GM19193 (cell line): Measurements from ENCODE around the gene FAM222B.

ENCODE experiments used
- POLR2A ChIP-seq: IDR thresholded peaks from 4 replicates; pipeline ENCODE4 v1.6.1; 2011; ENCODE audit not compliant: insufficient read depth, insufficient read length; ENCODE audit errors: extremely low read depth

FAM222B gene

DNA sequence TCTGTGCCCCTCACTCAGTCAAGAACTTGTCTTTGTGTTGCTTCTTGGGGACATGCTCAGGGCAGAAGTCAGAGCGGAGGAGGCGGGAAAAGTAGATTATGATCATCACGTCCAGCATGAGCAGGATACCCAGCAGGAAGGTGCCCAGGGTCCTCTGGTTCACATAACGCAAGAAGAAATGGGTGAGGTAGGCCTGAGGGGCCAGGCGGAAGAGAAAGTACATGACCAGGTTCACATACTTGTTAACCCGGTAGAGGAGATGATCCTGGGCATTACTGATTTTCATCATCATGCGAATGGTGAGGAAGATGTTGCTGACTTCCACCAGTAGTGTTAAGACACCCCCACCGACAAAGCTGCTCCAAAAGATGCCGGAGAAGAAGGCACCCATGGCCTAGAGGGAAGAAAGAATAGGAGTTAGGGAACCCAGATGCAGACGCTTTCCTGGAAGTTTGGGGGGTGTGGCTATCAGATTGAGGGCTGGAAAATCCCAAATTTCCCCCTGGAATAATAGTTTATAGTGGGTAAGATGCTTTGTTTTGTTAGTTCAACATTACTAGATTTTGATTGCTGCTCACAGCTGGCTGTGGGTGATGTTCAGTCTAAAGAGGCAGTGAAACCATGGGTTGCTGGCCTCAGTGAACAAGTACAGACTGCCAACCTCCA, 118.0 kb downstream of the FAM222B start:
- TF ChIP-seq POLR2A, result no peak

DNA sequence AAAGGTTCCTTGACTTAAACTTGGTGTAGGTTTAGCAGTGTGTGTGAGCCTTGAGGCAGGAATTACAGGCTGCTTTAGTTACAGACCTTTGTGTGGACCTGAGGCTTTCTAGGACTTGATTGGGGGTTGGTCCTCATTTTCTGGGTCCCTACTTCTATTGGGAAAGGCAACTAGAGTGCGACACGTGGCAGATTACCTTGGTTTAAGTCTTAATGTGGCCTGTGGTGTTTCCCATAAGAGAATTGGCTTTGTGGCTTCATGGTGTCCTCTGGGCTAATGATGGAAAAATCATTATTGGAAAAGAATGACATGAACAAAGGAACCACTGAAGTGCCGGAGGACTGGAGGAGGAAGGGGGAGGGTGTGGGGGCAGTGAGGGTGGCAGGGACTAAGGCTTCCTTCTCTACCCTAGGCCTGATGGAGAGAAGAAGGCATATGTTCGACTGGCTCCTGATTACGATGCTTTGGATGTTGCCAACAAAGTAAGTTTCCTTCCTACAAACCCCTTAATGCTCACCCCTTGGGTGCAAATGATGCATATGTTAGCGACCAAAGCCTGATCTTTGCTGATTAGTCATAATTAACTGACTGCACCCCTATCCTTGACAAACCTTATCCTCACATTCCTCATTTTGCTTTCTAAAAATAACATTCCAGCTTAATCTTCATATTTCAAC, 119.3 kb downstream of the FAM222B start:
- TF ChIP-seq POLR2A, result no peak

DNA sequence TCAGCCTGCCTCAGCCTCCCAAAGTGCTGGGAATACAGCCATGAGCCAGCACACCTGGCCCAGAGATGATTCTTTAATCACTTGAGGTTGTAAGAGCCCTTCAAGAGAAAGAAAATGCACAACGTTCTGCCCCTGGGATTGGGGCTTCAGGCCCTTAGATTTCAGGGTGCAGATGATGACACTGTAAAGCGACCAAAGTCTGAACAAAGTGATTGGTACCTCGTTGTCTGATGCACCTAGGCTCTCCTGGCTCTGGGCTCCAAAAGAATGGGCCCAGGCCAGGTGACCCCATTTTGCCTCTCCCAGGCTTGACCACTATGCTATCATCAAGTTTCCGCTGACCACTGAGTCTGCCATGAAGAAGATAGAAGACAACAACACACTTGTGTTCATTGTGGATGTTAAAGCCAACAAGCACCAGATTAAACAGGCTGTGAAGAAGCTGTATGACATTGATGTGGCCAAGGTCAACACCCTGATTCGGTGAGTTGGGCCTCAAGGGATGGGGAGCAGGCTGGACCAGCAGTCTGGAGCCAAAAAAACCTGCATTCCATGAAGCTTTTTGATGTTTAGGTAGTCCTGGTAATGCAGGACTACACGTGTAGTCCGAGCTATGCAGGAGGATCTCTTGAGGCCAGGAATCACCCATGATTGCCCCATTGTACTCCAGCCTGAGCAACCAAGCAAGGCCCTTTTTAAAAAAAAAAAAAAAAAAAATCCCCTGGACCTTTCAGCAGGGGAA, 120.0 kb downstream of the FAM222B start:
- no peak for TF ChIP-seq POLR2A

DNA sequence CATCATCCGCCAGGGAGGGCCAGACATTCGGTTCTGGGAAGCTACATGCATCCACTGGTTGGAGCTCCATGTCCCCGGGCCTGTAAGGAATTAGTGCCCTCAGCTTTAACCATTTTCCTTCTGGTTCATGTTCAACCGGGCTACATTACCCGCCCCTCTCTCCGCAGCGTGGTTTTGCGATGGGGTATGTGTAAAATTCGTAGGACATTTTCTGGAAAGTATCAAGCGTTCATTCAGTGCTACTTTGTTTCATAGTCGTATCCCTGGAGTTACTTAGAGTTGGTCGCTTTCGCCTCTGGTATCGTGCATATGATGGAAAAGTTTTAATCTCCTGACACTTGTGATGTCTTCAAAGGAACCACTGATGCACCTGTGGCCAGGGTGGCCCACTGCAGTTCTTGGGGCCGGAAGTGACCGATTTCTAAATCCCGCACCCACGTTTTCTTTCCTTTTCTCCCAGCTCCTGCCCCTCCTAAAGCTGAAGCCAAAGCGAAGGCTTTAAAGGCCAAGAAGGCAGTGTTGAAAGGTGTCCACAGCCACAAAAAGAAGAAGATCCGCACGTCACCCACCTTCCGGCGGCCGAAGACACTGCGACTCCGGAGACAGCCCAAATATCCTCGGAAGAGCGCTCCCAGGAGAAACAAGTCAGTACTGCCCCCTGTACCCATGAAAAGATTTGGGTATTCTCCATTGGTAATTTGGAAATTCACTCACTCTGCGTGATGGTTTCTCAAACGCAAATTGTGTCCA, 122.2 kb downstream of the FAM222B start:
- no peak for TF ChIP-seq POLR2A

DNA sequence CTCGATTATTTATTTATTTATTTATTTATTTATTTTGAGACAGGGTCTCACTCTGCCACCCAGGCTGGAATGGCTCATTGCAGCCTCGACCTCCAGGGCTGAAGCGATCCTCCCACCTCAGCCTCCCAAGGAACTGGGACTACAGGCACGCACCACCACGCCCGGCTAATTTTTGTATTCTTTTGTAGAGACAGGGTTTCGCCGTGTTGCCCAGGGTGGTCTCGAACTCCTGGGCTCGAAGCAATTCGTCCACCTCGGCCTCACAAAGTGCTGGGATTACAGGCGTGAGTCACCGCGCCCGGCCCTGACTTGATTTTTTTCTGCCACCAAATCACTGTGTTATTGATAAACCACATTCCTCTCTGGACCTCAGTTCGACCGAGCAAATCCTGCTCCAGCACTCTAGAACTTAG, 123.6 kb downstream of the FAM222B start:
- no peak for TF ChIP-seq POLR2A

DNA sequence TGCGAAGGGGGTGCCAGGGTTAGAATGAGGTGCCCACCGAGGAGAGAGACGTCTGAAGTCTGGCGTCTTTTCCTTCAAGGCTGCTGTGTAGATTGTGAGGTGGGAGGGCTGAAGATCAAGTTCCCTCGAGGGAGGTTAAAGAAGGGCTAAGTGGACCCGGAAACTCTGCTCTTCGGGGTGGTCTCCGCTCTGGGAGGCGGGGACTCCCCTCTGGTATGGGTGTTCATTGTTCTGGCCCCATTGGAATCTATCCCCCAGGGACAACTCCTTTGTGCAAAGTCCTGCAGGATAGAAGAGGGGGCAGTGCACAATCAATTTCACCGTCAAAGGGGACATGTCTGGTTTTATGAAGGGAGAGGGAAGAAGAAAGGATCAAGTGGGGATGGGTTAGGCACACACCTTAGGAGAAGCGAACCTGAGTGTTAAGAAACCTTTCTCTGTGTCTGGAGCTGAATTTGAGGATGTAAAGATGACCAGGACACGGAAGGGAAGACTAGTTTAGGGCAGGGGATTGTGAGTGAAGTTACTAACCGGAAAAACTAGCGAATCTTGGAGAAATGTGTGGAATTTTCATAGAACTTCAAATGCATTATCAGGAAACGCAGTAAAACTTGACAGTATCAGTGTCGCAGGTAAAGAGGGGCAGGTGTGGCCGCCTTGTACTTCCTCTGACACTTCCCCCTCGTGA, 124.1 kb downstream of the FAM222B start:
- TF ChIP-seq POLR2A, result no peak

DNA sequence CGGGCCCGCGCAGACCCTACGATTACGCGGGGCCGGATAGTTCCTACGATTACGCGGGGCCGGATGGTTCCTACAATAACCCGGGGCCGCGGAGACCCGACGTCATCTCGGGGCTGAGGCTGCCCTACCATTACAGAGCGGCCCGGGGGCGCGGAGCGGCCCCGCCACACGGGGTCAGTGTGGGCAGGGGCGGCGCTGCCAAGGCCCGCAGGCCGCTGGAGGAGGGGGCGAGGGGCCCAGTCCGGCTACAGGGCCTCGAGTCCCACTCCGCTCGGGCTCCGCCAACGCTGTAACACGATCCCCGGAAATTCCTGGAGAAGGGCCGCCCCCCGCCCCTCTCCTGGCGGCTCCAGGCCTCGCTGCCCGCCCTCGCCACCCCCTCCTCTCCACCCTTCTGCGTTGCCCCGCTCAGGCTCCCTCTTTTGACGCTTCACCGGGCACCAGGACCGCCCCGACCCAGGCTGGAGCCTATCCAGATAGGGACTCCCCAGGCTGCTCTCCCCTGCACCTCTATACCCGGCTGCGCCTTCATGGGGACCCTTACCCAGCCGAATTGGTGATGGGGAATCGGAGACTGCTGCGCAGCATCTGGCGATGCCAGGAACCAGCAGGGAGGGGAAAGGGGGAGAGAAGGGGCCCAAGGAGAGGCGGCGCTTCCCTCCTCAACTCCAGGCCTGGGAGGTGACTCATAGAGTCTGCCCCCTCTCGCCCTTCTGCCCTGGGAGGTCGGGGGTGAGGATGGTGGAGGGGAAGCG, 124.8 kb downstream of the FAM222B start, which contains the start of gene RAB34:
RAB34 (minus strand) TSS at position 291 of the 755 bp plus-strand sequence. CDS start 602 bp downstream, outside the sequence.
- TF ChIP-seq POLR2A, result no peak

DNA sequence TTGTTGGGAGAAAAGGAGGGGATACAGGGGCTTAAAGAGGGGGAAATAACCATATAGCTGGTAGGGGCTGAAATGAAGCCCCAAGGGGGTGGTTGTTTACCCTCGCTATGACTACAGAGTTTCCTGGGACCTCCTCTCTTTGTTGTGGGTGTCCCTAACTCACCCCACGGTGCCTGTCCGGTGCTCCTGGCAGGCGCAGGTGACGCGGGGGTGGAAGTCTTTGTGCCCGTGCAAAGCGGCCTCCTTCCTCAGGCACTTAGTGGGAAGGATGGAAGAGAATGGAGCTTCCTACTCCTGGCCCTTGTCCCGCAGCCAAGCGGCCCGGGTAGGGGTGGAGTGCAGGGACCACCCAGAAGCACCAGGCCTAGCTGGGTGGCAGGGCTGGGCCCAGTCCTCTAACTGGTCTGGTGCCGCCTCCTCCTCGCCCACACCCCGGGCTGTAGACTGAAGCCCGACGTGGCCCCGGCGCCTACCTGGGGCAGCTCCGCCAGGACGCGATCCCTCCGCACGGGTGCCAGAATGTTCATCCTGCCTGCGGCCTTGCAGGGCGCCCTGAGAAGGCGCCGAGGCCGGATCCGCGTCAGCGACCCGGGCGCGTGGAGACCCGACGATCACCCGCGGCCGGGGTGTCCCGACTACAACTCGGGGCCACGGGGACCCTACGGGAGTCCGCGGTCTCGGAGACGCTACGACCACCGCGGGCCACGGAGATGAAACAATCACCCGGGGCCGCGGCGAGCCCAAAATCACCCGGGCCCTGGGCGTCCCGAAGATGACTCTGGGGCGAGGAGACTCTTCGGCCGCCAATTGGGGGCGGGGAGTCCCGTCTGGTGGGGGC, 125.6 kb downstream of the FAM222B start:
- no peak for TF ChIP-seq POLR2A

DNA sequence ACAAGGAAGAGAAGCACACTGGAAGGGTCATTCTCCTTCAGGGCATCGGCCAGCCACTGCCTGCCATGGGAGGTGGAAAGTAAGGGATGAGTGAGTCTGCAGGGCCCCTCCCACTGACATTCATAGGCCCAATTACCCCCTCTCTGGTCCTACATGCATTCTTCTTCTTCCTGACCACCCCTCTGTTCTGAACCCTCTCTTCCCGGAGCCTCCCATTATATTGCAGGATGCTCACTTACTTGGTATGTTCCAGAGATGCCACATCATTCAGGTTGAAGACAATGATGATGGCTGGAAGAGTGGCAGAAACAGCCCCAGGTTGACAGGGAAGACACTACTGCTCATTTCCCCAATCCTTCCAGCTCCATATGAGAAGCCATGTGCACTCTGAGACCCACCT, 127.4 kb downstream of the FAM222B start:
- TF ChIP-seq POLR2A, result no peak

DNA sequence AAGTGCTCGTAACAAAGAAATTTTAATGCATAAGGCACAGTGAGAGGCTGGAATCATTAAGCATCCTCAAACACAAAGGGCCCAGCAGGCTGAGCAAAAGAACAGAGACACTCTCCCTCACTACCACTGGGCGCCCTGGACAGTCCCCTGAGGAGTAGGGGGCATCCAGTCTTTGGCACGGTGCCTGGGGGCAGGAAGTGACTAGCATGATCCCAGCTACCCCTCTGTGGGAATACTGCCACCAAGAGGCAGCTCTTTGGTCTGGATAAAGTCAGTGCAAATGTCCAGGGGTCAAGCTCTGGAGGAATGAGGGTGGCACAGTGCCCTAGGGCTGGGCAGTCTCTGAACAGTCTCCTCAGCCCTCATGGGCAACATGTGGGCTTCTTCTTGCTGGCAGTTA, 128.3 kb downstream of the FAM222B start:
- no peak for TF ChIP-seq POLR2A

DNA sequence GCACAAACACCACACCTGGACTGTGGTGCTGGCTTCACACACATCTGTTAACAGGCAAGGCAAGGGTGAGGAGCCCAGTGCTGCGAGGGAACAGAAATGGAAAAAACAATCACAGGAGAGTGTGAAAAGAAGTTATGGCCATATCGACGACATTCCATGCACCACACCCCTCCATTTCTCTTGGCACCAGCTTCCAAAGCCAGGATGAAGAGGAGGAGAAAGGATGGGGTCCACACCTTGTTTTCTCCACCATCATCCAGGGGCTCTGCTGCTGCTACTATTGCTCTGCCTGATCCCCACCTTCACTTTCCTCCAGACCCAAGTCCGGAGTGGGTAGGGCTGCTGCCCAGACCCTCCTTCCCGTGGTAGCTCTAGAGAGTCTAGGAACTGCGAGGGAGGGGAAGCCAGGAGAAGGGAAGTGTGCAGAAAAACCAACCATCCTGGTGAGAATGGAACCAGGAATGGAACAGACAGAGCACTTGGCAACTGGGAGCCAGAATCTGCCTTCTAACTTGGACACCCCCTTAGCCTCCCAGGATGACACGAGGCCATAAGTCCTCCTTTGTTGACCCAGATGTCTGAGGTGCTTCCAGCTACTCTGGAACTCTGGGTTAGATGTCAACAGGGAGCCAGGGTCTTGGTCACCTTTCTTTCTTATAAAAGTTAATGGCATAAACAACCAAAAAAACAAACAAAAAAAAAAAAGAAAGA, 129.7 kb downstream of the FAM222B start:
- TF ChIP-seq POLR2A, result no peak

DNA sequence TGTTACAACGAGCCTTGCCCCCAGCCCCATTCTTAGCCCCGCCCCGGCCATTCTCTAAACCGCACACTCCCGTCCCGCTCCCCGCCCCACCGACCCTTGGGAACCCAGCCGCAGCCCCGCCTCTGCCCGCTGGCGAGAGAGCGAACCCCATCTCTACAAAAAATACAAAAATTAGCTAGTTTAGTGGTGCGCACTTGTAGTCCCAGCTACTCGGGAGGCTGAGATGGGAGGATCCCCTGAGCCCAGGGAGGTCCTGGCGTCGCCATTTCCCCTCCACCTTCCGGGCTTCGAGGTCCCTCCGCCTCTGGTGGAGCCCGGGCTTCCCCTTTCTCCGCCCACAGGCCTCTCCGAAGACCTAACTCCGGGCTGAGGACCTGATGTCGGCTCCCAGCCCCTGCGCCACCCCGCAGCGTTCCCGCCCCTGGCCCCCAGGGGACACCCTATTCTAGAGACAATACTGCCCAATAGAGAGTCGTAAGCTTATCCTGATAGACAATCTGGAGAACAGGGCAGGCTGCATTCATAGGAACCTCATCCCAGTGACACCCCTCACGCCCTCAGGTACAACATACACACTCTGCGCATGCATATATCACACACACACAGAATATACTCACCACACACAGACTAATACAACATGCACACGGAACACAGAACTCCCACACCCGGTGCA, 130.4 kb downstream of the FAM222B start:
- no peak for TF ChIP-seq POLR2A
